GM12891 (cell line): Measurements from ENCODE around the gene MMP3.

Experiments used
- PAX5 ChIP-seq: IDR thresholded peaks from 2 replicates; pipeline ENCODE4 v1.6.1; 2011; ENCODE audit warnings: low read length, moderate library complexity, mild to moderate bottlenecking; ENCODE audit not compliant: insufficient read depth, severe bottlenecking
- POLR2A ChIP-seq: IDR thresholded peaks from 2 replicates; pipeline ENCODE4 v1.6.1; 2011; ENCODE audit warnings: low read depth, low read length, control low read depth
- POLR2AphosphoS5 ChIP-seq: IDR thresholded peaks from 2 replicates; pipeline ENCODE4 v1.6.1; 2011; ENCODE audit warnings: low read depth, low read length, control low read depth
- SPI1 ChIP-seq: IDR thresholded peaks from 2 replicates; pipeline ENCODE4 v1.6.1; 2011; ENCODE audit warnings: low read depth, low read length, control low read depth
- TAF1 ChIP-seq: IDR thresholded peaks from 2 replicates; pipeline ENCODE4 v1.6.1; 2011; ENCODE audit warnings: low read depth, low read length, control low read depth

DNA sequence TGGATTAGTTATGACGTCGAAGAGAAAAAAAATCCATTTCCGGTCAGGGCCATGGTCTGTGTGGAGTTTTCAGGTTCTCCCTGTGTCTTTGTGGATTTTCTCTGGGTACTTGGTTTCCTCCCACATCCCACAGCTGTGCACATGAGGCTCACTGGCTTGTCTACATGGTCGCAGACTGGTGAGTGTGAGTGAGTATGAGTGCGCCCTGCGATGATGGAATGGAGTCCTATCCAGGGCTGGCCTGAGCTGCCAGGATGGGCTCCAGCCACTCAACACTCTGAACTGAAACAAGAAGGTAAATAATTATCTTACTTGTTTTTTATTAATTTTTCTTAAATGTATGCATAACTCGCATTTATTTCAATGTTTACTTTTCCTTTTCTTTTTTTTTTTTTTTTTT lies 10.8 kb downstream of the MMP3 start:
- TF ChIP-seq POLR2A (no peak), POLR2AphosphoS5 (no peak), TAF1 (no peak), SPI1 (no peak), PAX5 (no peak)
